T-cell (primary cell): ENCODE results near the gene PALD1. TPM values are rescaled to one million over a fixed set of nuclear protein-coding genes. Genes with fewer than 3 reads are reported as not detected.

Experiments
- ATAC-seq, 4 experiments: fragments of 200-7000 bp in 3 of 4; fragments of 150-1000 bp in 1 of 4; cut with Tn5 transposase; replicated peaks in 1 of 4; 1 replicate in 3 of 4; 2 replicates in 1 of 4; pipeline ENCODE4 v1.10.0; 2021; ENCODE audit warnings: moderate library complexity in 3 of 4, mild to moderate bottlenecking in 2 of 4, moderate number of reproducible peaks in 1 of 4
- CTCF ChIA-PET, 2 donors: fragments of 300-600 bp; sonication (Branson Sonifier 250); formaldehyde crosslinking; loops; one replicate each; lab custom pipeline; 2022; ENCODE audit warnings: antibody characterized with exemption in 2 of 2; lab: Charles Lee
- POLR2A ChIA-PET, 2 donors: fragments of 300-600 bp; sonication (Branson Sonifier 250); formaldehyde crosslinking; loops; one replicate each; lab custom pipeline; 2022; ENCODE audit warnings: antibody characterized with exemption in 2 of 2; lab: Charles Lee
- DNase-seq, 35 experiments: peaks; one replicate each; pipeline versions ENCODE4 v3.0.0 to v3.0.0-alpha.2; 2013 to 2023
- H3K27ac ChIP-seq: one replicate; pipeline ENCODE4 v1.5.1; 2013; ENCODE audit warnings: low read length
- H3K27me3 ChIP-seq, 2 experiments: replicated peaks in 1 of 2; 1 replicate in 1 of 2; 2 replicates in 1 of 2; pipeline versions ENCODE4 v1.6.1 to v1.7.0; 2013; ENCODE audit warnings: low read length in 1 of 2, mixed read lengths in 1 of 2; ENCODE audit not compliant: control insufficient read depth in 2 of 2, insufficient read depth in 2 of 2; ENCODE audit errors: extremely low read depth in 1 of 2
- H3K36me3 ChIP-seq, 2 donors: 1 replicate in 1 of 2; 2 replicates in 1 of 2; pipeline versions ENCODE4 v1.6.1 to v1.7.0; 2013; ENCODE audit warnings: low read length in 1 of 2; ENCODE audit not compliant: control insufficient read depth in 2 of 2, insufficient read depth in 1 of 2; ENCODE audit errors: extremely low read depth in 1 of 2
- H3K4me1 ChIP-seq, 2 experiments: 1 replicate in 1 of 2; 2 replicates in 1 of 2; pipeline versions ENCODE4 v1.6.1 to v1.7.0; 2013; ENCODE audit warnings: low read length in 2 of 2, mixed read lengths in 1 of 2; ENCODE audit not compliant: insufficient read depth in 2 of 2, control insufficient read depth in 1 of 2; ENCODE audit errors: extremely low read depth in 1 of 2
- H3K4me3 ChIP-seq, 2 donors: 1 replicate in 1 of 2; 2 replicates in 1 of 2; pipeline versions ENCODE4 v1.5.1 to v1.7.0; 2013; ENCODE audit warnings: mild to moderate bottlenecking in 2 of 2, low read length in 1 of 2, moderate library complexity in 1 of 2; ENCODE audit not compliant: control insufficient read depth in 1 of 2; ENCODE audit errors: extremely low read depth in 1 of 2
- H3K9me3 ChIP-seq: 2 replicates; pipeline ENCODE4 v1.7.0; 2013
- H3K27ac Mint-ChIP-seq, 2 donors: one replicate each; pipeline ENCODE4 v1.8.0; 2020 to 2021; ENCODE audit warnings: mild to moderate bottlenecking in 2 of 2, mixed read lengths in 2 of 2
- H3K27me3 Mint-ChIP-seq, 2 donors: one replicate each; pipeline ENCODE4 v1.8.0; 2021 to 2022; ENCODE audit warnings: mixed read lengths in 2 of 2
- H3K36me3 Mint-ChIP-seq: one replicate; pipeline ENCODE4 v1.8.0; 2021; ENCODE audit warnings: mixed read lengths
- H3K4me1 Mint-ChIP-seq, 3 donors: one replicate each; pipeline ENCODE4 v1.8.0; 2020 to 2022; ENCODE audit warnings: mixed read lengths in 3 of 3, mild to moderate bottlenecking in 1 of 3
- H3K4me3 Mint-ChIP-seq, 3 donors: one replicate each; pipeline ENCODE4 v1.8.0; 2020 to 2022; ENCODE audit warnings: mild to moderate bottlenecking in 3 of 3, mixed read lengths in 3 of 3, moderate library complexity in 3 of 3
- H3K9me3 Mint-ChIP-seq, 3 donors: one replicate each; pipeline ENCODE4 v1.8.0; 2020 to 2022; ENCODE audit warnings: mixed read lengths in 3 of 3
- WGBS: methylation state at CpG from one replicate; pipeline ENCODE4 v1.1.5; 2013; ENCODE audit warnings: missing lambda C conversion rate; ENCODE audit not compliant: insufficient coverage; 5-methylcytosine and 5-hydroxymethylcytosine counted together
- total RNA-seq, 35 experiments: library from RNA in 6 of 35; stranded (reverse) in 6 of 35; fragments of 120-200 nt in 1 of 35; gene quantifications; one replicate each; pipeline versions ENCODE4 v1.2.1 to v1.2.4 and lab custom pipeline; 2013 to 2026

PALD1 gene
- total RNA-seq (under 1 TPM; 0.10 to 0.38 (median 0.13) TPM), total RNA-seq (lab: John Stamatoyannopoulos, UW) (0 to 12.2 (median 0.96) reads per million in 29 experiments)
- total RNA-seq (2013) = 0.15 TPM

DNA sequence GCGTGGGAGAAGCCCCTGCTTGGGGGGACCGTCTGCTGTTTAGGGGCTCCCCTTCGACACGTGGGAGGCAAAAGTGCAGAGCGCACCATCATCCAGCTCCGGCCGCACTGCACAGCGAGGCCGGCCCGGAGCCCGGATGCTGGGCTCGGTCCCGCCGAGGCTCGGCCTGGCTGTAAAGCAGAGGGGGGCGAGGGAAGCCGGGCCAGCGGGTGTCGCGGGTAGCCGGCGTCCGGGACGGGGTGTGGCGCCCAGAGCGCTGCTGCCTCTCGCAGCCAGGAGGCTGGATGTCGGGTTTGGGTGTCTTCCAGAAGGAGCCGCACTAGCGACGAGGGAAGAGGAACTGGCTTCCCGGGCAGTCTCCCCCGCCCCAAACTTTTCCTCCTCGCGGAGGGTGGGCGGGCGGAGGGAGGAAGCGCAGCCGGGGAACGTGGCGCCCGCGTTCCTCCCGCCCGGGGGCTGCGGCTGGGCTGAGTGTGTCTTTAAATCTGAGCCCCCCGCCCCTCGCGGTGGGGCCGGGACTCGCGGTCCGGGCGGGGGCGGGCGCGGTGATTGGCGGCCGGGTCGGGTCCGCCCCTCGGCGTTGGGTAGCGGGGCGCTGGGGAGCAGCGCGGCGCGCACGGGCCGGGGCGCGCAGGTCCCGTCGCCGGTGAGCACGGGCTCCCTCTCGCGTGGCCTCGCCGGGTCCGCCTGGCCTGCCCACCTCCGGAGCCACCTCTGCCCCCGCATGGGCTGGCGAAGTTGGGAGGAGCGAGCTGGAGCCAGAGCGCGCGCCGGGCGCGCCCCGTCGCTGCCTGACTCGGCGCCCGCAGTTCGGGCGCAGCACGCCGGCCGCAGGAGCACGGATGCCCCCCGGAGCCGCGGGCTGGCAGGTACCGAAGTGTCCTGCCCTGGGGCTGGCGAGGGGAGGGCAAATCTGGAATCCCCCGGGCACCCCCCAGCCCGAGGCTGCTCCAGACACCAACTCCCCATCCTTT is at the start of gene PALD1:
TSS of gene PALD1 (plus strand) at position 577 of the 974 bp plus-strand sequence. CDS start 47,185 bp downstream, outside the sequence.
- H3K27ac Mint-ChIP-seq = no peak within 1 kb of the TSS
- Histone ChIP-seq H3K36me3 (no peaks in the 10 kb centered on the region), H3K9me3 (no peaks in the 10 kb centered on the region), H3K4me3 (peak within 1 kb of the TSS; percentile 43 to 71), H3K4me1 (peaks cover 30 to 47% of the 10 kb centered on the region in 2 experiments), H3K27me3 (peaks cover 0 to 36% of the 10 kb centered on the region in 2 experiments), H3K27ac (no peak within 1 kb of the TSS)
- peaks cover 0 to 3% of the 10 kb centered on the region in 2 donors for H3K27me3 Mint-ChIP-seq
- 1% methylated on average over 106 of the region's 110 CpGs for WGBS
- H3K4me1 Mint-ChIP-seq = peaks cover 40 to 54% (median 47%) of the 10 kb centered on the region in 3 donors
- CTCF ChIA-PET = no interaction called here
- POLR2A ChIA-PET = no interaction called here
- no peaks in the 10 kb centered on the region for H3K36me3 Mint-ChIP-seq
- peak; percentile 7 to 44 (median 34) for ATAC-seq
- H3K9me3 Mint-ChIP-seq = no peaks in the 10 kb centered on the region
- DNase-seq = peak in 10 of 35 experiments; percentile 13 to 44 (median 24)
- H3K4me3 Mint-ChIP-seq = peak within 1 kb of the TSS; percentile 71 to 81 (median 80)

DNA sequence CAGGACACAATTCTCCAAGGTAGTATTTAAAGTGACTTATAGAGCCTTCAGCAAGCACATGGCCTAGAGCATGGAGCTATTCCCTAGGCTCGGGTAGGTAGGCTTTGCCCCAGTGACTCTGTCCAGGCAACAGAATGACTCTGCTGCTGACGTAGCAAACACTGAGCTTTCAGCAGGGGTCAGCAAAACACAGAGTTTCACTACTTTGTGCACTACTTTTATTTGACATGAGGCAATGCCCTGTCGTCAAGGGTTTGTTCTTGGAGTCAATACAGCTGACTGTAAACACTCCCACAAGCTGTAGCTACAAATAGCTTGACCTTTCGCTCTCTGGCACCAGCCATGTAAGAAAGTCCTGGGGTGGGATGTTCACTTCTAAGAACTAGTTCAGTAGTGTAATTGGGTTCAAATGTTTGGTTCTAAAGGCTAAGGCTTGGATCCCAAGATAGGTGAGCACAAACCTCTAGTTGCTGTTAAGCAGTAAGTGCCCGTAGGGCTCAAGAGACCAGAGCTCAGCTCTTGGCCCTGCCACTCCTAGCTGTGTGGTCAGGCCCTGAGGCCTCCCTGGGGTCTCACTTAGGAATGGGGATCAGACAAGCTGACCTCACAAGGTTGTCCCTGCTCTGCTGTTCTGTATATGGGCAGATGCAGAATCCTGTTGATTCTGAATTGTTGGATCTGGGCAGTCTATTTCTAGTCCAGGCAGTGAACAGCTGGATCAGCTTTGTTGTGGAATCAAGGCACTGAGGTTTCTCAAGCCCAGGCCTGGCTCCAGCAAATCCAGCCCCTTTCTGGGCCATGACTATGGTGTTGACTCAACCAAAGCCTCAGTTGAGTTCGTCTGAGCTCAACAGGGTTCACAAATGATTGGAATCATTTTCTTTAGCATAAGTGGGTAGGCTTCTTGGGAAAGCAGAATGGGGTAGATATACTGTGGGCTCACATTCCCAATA is 47.8 kb upstream of the PALD1 start:
- Mint-ChIP-seq H3K27me3 (no peaks in the 10 kb centered on the region), H3K9me3 (no peaks in the 10 kb centered on the region), H3K36me3 (peaks cover 6% of the 10 kb centered on the region), H3K27ac (peak overlapping the region; percentile 66 to 77), H3K4me3 (no peak overlapping the region), H3K4me1 (peaks cover 34 to 42% (median 36%) of the 10 kb centered on the region in 3 donors)
- Histone ChIP-seq H3K4me3 (no peak overlapping the region), H3K27me3 (no peaks in the 10 kb centered on the region), H3K9me3 (no peaks in the 10 kb centered on the region), H3K4me1 (peaks cover 5 to 24% of the 10 kb centered on the region in 2 experiments), H3K36me3 (peaks cover 8 to 38% of the 10 kb centered on the region in 2 donors), H3K27ac (no peak overlapping the region)
- DNase-seq (peak in 2 of 35 experiments; percentile 11 to 14), ATAC-seq (no peak)
- 92% methylated on average over 4 of the region's 6 CpGs for WGBS
- ChIA-PET POLR2A (interaction anchor here in 1 of 2 donors (1.3 kb wide), 1 partner anchor 24 kb away, joined by 3 read pairs; no protein-coding TSS in a partner anchor), CTCF (no interaction called here)

DNA sequence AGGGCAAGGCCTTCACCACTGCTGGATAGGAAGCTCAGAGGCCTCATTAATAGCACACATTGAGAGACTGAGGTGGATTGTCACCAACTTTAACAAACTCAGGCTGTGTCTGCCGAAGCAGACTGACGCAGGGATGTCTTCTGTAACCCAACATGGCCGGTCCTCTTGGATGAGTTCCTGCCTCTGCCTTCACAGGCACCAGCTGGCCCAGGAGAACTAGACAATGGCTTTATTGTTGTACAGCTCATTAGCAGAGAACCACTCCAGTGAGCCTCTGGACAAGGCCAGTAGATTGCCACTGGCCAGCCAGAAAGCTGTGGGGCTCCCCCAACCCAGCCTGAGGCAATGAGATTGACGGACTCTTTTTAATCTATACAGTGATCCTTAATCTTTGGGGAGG is 46.5 kb upstream of the PALD1 start:
- Histone ChIP-seq H3K27me3 (no peaks in the 10 kb centered on the region), H3K4me1 (peaks cover 5 to 24% of the 10 kb centered on the region in 2 experiments), H3K9me3 (no peaks in the 10 kb centered on the region), H3K4me3 (no peak overlapping the region), H3K36me3 (peaks cover 8 to 27% of the 10 kb centered on the region in 2 donors), H3K27ac (no peak overlapping the region)
- ChIA-PET CTCF (no interaction called here), POLR2A (interaction anchor here in 1 of 2 donors (1.3 kb wide), 1 partner anchor 26 kb away, joined by 3 read pairs; no protein-coding TSS in a partner anchor)
- H3K36me3 Mint-ChIP-seq = peaks cover 6% of the 10 kb centered on the region
- no peaks in the 10 kb centered on the region for H3K27me3 Mint-ChIP-seq
- no peak for ATAC-seq
- DNase-seq = peak in 1 of 35 experiments; percentile 23
- 100% methylated on average over 3 of the region's 4 CpGs for WGBS
- no peaks in the 10 kb centered on the region for H3K9me3 Mint-ChIP-seq
- peak overlapping the region in 2 of 3 donors; percentile 78 to 80 for H3K4me3 Mint-ChIP-seq
- H3K27ac Mint-ChIP-seq = peak overlapping the region; percentile 91 to 97
- H3K4me1 Mint-ChIP-seq = peaks cover 34 to 41% (median 36%) of the 10 kb centered on the region in 3 donors

DNA sequence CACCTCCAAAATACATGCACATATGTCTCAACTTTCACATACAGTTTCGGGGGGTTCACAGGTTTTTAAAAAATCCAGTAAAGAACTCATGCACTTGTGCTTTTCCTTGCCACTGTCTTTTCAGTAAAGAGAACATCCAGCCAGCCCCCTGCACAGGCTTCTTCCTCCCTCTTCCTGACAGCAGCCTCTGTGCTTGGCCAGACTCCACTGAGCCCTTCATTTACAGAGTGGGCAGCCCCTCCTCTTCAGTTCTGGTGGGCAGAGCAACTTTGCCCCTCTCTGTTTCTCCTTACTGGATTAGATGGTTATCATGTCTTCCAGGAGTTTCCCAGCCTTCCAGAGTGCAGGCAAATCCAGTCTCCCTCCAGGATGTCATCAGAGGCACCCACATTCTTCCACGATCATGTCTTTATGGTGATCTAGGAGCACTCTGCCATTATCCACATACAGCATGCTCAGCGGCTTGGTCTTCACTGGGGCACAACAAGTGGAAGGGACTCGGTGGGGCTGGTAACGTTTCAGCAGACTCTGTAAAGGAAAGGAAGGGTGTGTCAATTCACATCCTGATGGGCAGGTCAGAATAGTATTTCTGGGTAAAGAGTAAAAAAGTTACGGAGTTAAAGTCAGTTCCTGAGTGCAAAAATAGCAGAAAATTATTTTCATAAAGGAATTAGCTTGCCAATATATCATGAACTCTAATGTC is 45.9 kb upstream of the PALD1 start:
- Histone ChIP-seq H3K9me3 (no peaks in the 10 kb centered on the region), H3K36me3 (peaks cover 8 to 21% of the 10 kb centered on the region in 2 donors), H3K27ac (peak overlapping the region; percentile 55), H3K4me1 (peaks cover 5 to 24% of the 10 kb centered on the region in 2 experiments), H3K4me3 (peak overlapping the region in 1 of 2 donors; percentile 36), H3K27me3 (peaks cover 0 to 2% of the 10 kb centered on the region in 2 experiments)
- ChIA-PET POLR2A (interaction anchor here in 1 of 2 donors (1.3 kb wide), 1 partner anchor 26 kb away, joined by 3 read pairs; no protein-coding TSS in a partner anchor), CTCF (interaction anchor here (0.5 to 0.7 kb wide), 4 partner anchors 69 to 352 kb away, joined by 3 to 8 read pairs (median 3); no protein-coding TSS in a partner anchor)
- Mint-ChIP-seq H3K36me3 (peaks cover 6% of the 10 kb centered on the region), H3K9me3 (no peaks in the 10 kb centered on the region), H3K27ac (peak overlapping the region; percentile 91 to 97), H3K4me3 (peak overlapping the region; percentile 55 to 80 (median 78)), H3K4me1 (peaks cover 34 to 41% (median 36%) of the 10 kb centered on the region in 3 donors), H3K27me3 (no peaks in the 10 kb centered on the region)
- WGBS = 43% methylated on average over 2 of the region's 6 CpGs
- ATAC-seq (peak; percentile 63 to 82 (median 72)), DNase-seq (peak in 2 of 35 experiments; percentile 9 to 16)

DNA sequence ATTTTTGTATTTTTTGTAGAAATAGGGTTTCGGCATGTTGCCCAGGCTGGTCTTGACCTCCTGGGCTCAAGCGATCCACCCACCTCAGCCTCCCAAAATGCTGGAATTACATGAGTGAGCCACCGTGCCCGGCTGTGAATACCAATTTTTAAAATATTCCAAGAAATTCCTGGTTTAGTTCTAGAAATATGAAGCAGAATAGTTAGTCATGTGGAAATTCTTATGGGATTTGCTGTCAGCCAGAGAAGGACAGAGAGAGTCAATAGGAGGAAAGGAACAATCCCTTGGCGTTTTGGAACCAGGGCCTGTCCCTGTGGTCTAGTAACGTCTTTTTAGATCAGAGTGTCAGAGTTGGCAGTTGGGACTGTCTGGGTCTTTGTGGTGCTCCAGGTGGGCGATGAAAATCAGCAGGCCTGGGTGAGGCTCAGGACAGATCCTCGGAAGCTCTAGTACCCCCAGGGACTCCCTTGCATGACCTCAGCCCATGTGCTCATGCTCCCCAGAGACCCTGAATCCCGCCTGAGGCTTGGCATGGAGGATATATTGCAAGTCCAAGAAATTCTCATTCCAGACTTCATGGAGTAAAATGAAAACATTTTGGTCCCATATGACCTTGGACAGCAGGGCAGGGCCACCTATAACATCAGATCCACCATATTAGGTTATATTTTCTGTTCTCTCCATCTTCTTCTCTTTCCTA is 44.8 kb upstream of the PALD1 start:
- Mint-ChIP-seq H3K27ac (peak overlapping the region; percentile 64 to 97), H3K4me1 (peaks cover 34 to 41% (median 36%) of the 10 kb centered on the region in 3 donors), H3K27me3 (no peaks in the 10 kb centered on the region), H3K4me3 (peak overlapping the region in 1 of 3 donors; percentile 78), H3K36me3 (peaks cover 3% of the 10 kb centered on the region), H3K9me3 (no peaks in the 10 kb centered on the region)
- Histone ChIP-seq H3K36me3 (peaks cover 5 to 15% of the 10 kb centered on the region in 2 donors), H3K4me1 (peaks cover 5 to 24% of the 10 kb centered on the region in 2 experiments), H3K27ac (peak overlapping the region; percentile 1), H3K9me3 (no peaks in the 10 kb centered on the region), H3K27me3 (peaks cover 4 to 7% of the 10 kb centered on the region in 2 experiments), H3K4me3 (no peak overlapping the region)
- WGBS = 83% methylated on average over 4 of the region's 9 CpGs
- DNase-seq (peak in 1 of 35 experiments; percentile 13), ATAC-seq (no peak)
- ChIA-PET POLR2A (no interaction called here), CTCF (interaction anchor here (0.6 to 1.1 kb wide), 2 partner anchors 212 to 353 kb away, joined by 3 read pairs; no protein-coding TSS in a partner anchor)
